HepG2 (cell line): ENCODE measurements around the gene MYD88. TPM values are rescaled to one million over a fixed set of nuclear protein-coding genes. Genes with fewer than 3 reads are reported as not detected.
A peak's percentile ranks its signal among the peaks of the same experiment; 100 is the strongest.

Experiments used
- AKAP8 ChIP-seq: sonication (generic); formaldehyde crosslinking; IDR thresholded peaks from 2 replicates; pipeline ENCODE4 v1.5.1; 2020; ENCODE audit warnings: mild to moderate bottlenecking, missing genetic modification reagents
- ELF3 ChIP-seq: IDR thresholded peaks from 2 replicates; pipeline ENCODE4 v1.6.1; 2016; ENCODE audit warnings: missing genetic modification reagents, missing compliant biosample characterization
- YY1 ChIP-seq: IDR thresholded peaks from 2 replicates; pipeline ENCODE4 v1.6.1; 2011; ENCODE audit warnings: low read length, low read depth, moderate library complexity, mild to moderate bottlenecking; ENCODE audit not compliant: insufficient read depth, insufficient replicate concordance
- ZNF616 ChIP-seq: sonication (generic); formaldehyde crosslinking; IDR thresholded peaks from 2 replicates; pipeline ENCODE4 v1.5.0; 2020; ENCODE audit warnings: low read depth, mild to moderate bottlenecking, missing genetic modification reagents
- ZNF761 ChIP-seq: sonication (generic); formaldehyde crosslinking; conservative IDR thresholded peaks from 2 replicates; pipeline ENCODE4 v1.4.0; 2020; ENCODE audit warnings: mild to moderate bottlenecking, missing genetic modification reagents
- polyA plus RNA-seq, 8 experiments: library from polyadenylated mRNA; depleted of rRNA in 3 of 8; stranded (reverse) in 7 of 8; unstranded in 1 of 8; fragments of >200 nt; fragmentation: Illumina TruSeq in 4 of 8; extraction: Trizol in 4 of 8; gene quantifications; 2 replicates each; pipeline versions ENCODE4 v1.2.1 to v1.2.3, GENCODE V29; 2011 to 2016; ENCODE audit warnings: low read depth in 4 of 8, missing spikeins in 1 of 8, mixed read lengths in 1 of 8; ENCODE audit not compliant: insufficient read depth in 1 of 8
- total RNA-seq, 5 experiments: library from RNA; depleted of rRNA; stranded (reverse); fragments of >200 nt; fragmentation: Illumina TruSeq; extraction: Trizol; gene quantifications; 2 replicates each; pipeline ENCODE4 v1.2.3, GENCODE V29; 2016; ENCODE audit warnings: low read depth in 1 of 5
- TF ChIP-seq, protein P1 (sequence below): sonication (generic); formaldehyde crosslinking; IDR thresholded peaks from 2 replicates; pipeline ENCODE4 v1.5.0; 2020; ENCODE audit warnings: missing genetic modification reagents
- TF ChIP-seq, protein P2 (sequence below): sonication (generic); formaldehyde crosslinking; conservative IDR thresholded peaks from 2 replicates; pipeline ENCODE4 v1.8.0; 2022; ENCODE audit warnings: mild to moderate bottlenecking, moderate library complexity, missing genetic modification reagents

Gene MYD88
- total and polyA plus RNA-seq, 2 of the 13 experiments (the other 11 are each of a cell fraction or from before 2014, with no cell fraction given) = 7.6 to 32.7 TPM

- TF ChIP-seq, protein P1, sequence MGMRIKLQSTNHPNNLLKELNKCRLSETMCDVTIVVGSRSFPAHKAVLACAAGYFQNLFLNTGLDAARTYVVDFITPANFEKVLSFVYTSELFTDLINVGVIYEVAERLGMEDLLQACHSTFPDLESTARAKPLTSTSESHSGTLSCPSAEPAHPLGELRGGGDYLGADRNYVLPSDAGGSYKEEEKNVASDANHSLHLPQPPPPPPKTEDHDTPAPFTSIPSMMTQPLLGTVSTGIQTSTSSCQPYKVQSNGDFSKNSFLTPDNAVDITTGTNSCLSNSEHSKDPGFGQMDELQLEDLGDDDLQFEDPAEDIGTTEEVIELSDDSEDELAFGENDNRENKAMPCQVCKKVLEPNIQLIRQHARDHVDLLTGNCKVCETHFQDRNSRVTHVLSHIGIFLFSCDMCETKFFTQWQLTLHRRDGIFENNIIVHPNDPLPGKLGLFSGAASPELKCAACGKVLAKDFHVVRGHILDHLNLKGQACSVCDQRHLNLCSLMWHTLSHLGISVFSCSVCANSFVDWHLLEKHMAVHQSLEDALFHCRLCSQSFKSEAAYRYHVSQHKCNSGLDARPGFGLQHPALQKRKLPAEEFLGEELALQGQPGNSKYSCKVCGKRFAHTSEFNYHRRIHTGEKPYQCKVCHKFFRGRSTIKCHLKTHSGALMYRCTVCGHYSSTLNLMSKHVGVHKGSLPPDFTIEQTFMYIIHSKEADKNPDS (CRISPR knock-in tag) = 0 out of 2 replicates have a peak, but pooled peaks have one; percentile 13
- TF ChIP-seq ZNF616 (CRISPR knock-in tag) (no peak), ELF3 (CRISPR knock-in tag) (no peak), YY1 (no peak), AKAP8 (CRISPR knock-in tag) (0 out of 2 replicates have a peak, but pooled peaks have one; percentile 40), ZNF761 (CRISPR knock-in tag) (peak; percentile 56; the same call in 1 of the 2 replicates)
- TF ChIP-seq, protein P2, sequence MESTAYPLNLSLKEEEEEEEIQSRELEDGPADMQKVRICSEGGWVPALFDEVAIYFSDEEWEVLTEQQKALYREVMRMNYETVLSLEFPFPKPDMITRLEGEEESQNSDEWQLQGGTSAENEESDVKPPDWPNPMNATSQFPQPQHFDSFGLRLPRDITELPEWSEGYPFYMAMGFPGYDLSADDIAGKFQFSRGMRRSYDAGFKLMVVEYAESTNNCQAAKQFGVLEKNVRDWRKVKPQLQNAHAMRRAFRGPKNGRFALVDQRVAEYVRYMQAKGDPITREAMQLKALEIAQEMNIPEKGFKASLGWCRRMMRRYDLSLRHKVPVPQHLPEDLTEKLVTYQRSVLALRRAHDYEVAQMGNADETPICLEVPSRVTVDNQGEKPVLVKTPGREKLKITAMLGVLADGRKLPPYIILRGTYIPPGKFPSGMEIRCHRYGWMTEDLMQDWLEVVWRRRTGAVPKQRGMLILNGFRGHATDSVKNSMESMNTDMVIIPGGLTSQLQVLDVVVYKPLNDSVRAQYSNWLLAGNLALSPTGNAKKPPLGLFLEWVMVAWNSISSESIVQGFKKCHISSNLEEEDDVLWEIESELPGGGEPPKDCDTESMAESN (CRISPR knock-in tag) = no peak
These were observed 21.2 kb upstream of the MYD88 start (continued) for GRCh38 chr3:38117163-38117716.
